T-helper 1 cell (primary cell): ENCODE results near the gene KCNIP4.
"Not testable (repeated sequence)": the region's sequence is repeated elsewhere in the genome, so short reads cannot be mapped to it uniquely, and the experiment has no call there.

Experiments used
- DNase-seq, 5 donors: peaks; one replicate each; pipeline ENCODE4 v3.0.0-alpha.2; 2012 to 2020
- total RNA-seq, 4 donors: gene quantifications; one replicate each; lab custom pipeline; 2026; lab: John Stamatoyannopoulos, UW

The KCNIP4 gene
- 0 reads per million in 4 donors for total RNA-seq

GRCh38 chr4:21948347-21949072 is at the start of gene KCNIP4:
Gene KCNIP4 (minus strand): TSS chr4:21948772.
- no peak for DNase-seq

DNA sequence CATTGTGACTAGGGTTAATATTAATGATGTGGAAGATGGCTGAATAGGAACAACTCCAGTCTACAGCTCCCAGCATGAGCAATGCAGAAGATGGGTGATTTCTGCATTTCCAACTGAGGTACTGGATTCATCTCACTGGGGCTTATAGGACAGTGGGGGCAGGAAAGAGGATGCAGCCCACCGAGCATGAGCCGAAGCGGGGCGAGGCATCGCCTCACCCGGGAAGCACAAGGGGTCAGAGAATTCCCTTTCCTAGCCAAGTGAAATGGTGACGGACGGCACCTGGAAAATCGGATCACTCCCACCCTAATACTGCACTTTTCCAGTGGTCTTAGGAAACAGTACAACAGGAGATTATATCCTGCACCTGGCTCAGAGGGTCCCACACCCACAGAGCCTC is 48.0 kb upstream of the KCNIP4 start:
- DNase-seq, result not testable (repeated sequence)

DNA sequence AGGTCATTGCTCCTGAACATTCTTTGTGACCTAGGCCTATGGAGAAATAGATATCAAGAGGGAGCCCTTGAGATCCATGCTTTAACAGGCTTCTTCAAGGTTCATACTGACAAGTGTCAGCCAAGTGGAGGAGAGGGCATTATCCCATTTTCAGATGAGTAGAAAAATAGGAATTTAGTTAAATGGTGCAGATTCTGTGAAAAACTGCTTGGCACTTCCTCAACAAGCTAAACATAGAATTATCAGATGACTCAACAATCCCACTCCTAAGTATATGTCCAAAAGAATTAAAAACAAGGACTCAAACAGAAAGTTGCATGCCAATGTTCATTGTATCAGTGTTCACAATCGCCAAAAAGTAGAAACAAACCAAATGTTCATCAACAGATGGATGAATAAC is 43.8 kb upstream of the KCNIP4 start:
- DNase-seq, result no peak

GRCh38 chr4:21991562-21991961 is 43.0 kb upstream of the KCNIP4 start:
- DNase-seq, result no peak

DNA sequence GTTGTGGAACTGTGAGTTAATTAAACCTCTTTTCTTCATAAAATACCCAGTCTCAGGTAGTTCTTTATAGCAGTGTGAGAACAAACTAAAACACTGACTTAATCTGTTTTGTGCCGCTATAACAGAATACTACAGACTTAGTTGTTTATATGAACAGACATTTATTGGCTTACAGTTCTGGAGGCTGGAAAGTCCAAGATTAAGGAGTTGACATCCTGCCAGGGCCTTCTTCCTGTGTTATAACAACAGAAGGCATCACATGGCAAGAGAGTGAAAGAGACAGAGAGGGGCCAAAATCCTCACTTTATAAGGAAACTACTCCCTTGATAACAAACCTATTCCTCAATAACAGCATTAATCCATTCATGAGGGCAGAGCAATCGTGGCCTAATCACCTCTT is 42.5 kb upstream of the KCNIP4 start:
- no peak for DNase-seq

- no peak for DNase-seq
These were observed 40.8 kb upstream of the KCNIP4 start for GRCh38 chr4:21989351-21989750.

- DNase-seq, result no peak
These were observed 37.7 kb upstream of the KCNIP4 start for GRCh38 chr4:21986307-21986706.

GRCh38 chr4:21982087-21982486 is 33.5 kb upstream of the KCNIP4 start:
- DNase-seq, result no peak

DNA sequence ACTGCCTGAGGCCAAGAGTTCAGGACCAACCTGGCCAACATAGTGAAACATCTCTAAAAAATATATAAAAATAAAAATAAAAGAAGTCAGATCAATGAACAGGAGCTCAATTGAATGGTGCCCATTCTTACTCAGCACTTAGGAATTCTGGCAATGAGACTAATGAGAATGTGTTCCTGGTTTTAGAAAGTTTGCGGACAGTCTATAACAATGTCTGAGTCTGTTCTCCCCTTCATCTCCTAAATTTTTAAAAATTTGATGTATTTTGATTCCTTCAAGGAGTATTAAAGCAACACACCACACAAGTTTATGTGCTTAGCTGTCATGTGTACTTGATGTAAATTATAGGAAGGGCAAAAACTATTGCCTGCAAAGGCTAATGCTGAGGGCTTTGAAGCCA is 30.6 kb upstream of the KCNIP4 start:
- no peak for DNase-seq

DNA sequence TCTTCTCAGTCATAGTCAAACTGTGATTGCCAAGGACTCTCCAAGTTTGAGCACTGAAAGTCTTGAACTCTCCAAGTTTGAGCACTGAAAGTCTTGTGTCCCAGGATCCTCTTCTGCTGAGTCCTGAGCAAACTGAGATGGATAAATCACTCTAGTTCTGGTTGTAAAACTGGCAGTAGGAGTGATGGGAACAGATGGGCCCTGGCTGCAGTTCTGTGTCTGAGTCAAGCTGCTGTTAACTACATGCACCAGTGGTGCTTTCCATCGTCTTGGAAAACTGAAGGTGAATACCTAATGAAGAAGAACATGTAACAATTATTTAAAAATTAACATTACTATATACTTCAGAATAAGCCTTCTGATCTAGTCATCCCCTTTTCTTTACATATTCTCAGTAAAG is 27.6 kb upstream of the KCNIP4 start:
- DNase-seq, result no peak

- no peak for DNase-seq
These were observed 25.3 kb upstream of the KCNIP4 start for GRCh38 chr4:21973850-21974249.

DNA sequence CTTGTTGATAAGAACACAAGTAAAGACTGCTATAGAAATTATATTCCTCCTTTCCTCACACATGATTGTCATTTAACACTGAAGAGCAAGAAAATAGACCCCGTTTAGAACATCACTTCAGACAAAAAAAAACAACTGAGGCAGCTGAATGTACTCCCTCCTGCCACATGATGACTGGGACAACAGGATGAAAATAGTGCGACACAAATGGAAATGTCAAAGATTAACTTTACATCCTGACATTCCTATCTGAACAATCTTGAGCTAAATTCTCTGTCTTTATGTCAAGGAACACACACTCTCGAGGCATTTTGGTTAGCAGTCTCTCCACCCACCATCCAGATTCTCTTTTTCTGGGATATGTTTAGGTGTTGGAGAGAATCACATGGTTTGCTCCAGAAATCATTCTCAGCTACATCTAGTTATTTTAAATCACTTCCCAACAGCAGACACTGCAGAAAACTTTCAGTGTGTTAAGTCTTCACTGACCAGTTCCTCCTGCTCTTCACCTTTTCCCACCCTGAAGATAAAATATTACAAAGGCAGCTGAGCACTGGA is 16.3 kb upstream of the KCNIP4 start:
- DNase-seq, result no peak

DNA sequence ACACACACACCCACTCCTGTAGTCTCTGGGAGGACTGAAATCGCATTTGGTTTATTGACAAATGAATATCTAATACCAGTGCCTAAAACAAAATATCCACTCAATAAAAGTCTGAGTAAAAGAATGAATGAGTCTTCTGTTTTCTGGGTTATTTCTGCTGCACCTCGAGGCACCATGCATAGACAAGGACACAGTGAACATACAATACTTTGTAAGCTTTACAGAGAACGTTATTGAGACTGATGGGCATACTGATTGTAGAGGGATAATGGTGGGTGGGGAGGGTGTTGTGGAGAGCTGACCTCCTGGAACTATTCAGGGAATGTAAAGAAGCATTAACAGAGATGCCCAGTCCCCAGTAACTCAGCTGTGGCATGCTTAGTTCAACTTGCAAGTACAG is 14.1 kb upstream of the KCNIP4 start:
- no peak for DNase-seq

- no peak for DNase-seq
These were observed 12.2 kb upstream of the KCNIP4 start for GRCh38 chr4:21960793-21961192.

GRCh38 chr4:21954916-21955315 is 6.3 kb upstream of the KCNIP4 start:
- DNase-seq, result no peak

DNA sequence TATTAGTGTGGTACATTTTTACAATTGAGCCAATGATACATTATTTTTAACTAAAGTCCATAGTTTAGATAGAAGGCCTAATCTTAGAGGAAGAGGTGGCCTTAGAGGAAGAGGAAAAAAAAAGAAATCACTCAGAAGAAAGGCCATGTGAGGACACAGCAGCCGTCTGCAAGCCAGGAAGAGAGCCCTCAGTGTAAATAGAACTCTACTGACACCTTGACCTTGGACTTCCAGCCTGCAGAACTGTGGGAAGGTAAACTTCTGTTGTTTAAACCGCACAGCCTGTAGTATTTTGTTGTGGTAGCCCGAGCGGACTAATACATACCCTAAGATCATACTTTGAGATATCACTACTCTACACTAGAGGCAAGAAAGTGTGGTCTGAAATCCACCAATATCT is 5.1 kb upstream of the KCNIP4 start:
- no peak for DNase-seq

GRCh38 chr4:21952549-21952948 is 4.0 kb upstream of the KCNIP4 start:
- no peak for DNase-seq

- DNase-seq, result no peak
These were observed 493 bp upstream of the KCNIP4 start for GRCh38 chr4:21949073-21949457.

GRCh38 chr4:21947791-21948346 is 703 bp downstream of the KCNIP4 start:
- no peak for DNase-seq

- DNase-seq, result no peak
These were observed 1.7 kb downstream of the KCNIP4 start for GRCh38 chr4:21946858-21947257.

GRCh38 chr4:21921526-21922180 is 26.9 kb downstream of the KCNIP4 start:
- no peak for DNase-seq

- DNase-seq, result no peak
These were observed 32.8 kb downstream of the KCNIP4 start for GRCh38 chr4:21915761-21916160.

GRCh38 chr4:21901831-21902230 is 46.7 kb downstream of the KCNIP4 start:
- no peak for DNase-seq

GRCh38 chr4:21901281-21901680 is 47.3 kb downstream of the KCNIP4 start:
- DNase-seq, result no peak
